Jurkat, Clone E6-1 (cell line): ENCODE results near the gene NKX2-3.

ENCODE experiments used
- DNase-seq: peaks from one replicate; pipeline ENCODE4 v3.0.0-alpha.2; 2011; ENCODE audit warnings: low read depth, low spot score
- H3K4me3 ChIP-seq: 2 replicates; pipeline ENCODE4 v1.5.1; 2011; ENCODE audit warnings: mild to moderate bottlenecking, low read length, control low read depth, moderate library complexity

Gene NKX2-3

GRCh38 chr10:99536338-99537085 lies 3.8 kb downstream of the NKX2-3 start:
- no peak overlapping the region for H3K4me3 ChIP-seq
- DNase-seq, result no peak

DNA sequence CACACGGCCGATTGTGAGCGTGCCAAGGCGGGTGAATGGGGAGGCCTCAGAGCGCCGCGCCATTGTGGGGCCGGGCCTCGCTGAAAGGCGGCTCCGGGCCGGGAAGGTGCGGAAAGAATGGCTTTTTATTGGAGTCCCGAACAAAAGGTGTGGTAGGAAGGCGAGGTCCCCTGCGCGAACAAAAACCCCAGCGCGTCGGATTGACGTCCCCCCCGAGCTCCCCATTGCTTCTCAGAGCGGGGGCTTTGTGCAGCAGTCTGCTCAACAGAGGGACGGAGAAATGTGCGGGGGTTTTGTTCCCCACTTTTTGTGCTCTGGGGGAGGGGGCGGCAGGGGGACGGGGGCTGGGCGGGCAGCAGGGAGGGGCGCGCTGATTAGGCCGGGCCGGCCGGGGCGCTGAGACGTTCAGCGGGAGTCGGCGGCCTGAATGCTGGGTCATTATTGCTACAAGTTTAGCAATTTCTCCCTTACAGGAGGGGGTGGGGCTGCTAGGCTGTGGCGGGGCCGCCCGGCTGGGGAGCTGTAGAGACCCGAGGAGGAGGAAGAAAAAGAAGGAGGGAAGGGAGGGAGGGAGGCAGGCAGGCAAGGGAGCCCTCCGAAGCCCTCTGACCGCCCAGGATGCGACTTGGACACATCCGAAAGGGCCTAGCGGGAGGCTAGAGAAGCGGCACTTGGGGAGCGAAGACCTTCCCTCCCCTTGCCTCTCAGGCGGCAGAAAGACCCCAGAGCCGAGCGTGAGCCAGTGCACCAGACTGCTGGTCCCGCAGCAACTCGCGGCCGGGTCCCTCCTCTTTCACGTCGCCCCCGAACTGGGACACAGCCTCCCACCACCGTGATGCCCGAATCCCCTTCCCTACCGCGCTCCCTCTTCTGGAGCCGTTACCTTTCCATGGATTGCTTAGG lies 4.6 kb downstream of the NKX2-3 start:
- H3K4me3 ChIP-seq, result no peak overlapping the region

GRCh38 chr10:99537989-99538917 lies 5.5 kb downstream of the NKX2-3 start:
- DNase-seq, result no peak
- H3K4me3 ChIP-seq, result no peak overlapping the region

More for the DNA sequence above, 4.6 kb downstream of the NKX2-3 start:
- no peak for DNase-seq

DNA sequence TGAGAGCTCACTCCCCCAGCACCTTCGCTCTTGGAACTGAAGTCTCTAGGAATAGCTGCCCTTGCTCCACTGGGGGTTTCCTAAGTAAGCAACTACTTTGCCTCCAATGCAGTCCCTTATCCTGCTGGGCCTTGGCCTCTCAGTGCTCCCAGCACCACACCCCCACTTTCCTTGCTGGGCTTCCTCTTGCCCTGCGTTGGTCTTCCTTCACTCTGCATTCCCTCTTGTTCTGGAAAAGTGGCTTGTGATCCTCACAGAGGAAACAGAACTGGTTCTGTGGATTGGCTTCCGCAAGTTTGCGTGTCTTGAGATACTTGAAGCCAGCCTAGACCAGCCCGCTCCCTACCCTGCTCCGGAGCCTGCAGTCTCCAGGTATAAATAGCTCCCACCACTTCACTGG lies 6.4 kb downstream of the NKX2-3 start:
- H3K4me3 ChIP-seq, result no peak overlapping the region
- no peak for DNase-seq

DNA sequence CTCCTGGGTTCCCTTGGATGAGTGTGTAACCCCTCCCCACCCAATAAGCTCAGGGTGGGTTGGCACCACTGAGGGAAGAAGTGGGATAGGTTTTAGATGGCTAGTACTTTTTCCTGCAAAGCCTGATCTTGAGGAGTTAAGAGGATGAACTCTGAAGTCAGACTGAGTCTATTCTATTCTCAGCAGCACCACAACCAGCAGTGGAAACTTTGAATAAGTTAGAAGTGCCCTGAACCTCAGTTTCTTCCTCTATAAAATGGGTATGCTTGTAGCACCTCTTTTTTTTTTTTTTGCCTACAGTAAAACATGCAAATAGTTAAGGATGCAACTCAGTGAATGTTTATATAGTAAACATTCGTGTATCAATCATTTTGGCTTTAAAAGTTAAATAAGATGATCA lies 7.1 kb downstream of the NKX2-3 start:
- no peak overlapping the region for H3K4me3 ChIP-seq
- no peak for DNase-seq

DNA sequence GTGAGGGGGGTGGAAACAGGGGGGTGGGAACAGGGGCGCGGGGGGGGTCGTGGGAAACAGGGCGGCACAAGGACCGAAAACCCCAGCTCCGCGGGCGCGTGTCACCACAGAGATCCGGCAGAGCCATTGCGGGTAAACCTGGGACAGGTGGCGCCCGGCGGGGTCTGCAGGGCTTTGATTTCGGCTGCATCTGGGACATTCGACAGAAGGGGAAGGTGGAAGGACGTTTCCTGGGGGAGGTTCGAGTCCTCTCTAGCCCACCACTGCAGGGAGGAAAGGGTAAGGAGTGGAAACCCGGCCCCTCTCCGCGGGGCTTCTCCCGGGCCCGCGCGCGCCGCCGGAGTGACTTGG lies 7.5 kb downstream of the NKX2-3 start:
- peak; percentile 42 for DNase-seq

DNA sequence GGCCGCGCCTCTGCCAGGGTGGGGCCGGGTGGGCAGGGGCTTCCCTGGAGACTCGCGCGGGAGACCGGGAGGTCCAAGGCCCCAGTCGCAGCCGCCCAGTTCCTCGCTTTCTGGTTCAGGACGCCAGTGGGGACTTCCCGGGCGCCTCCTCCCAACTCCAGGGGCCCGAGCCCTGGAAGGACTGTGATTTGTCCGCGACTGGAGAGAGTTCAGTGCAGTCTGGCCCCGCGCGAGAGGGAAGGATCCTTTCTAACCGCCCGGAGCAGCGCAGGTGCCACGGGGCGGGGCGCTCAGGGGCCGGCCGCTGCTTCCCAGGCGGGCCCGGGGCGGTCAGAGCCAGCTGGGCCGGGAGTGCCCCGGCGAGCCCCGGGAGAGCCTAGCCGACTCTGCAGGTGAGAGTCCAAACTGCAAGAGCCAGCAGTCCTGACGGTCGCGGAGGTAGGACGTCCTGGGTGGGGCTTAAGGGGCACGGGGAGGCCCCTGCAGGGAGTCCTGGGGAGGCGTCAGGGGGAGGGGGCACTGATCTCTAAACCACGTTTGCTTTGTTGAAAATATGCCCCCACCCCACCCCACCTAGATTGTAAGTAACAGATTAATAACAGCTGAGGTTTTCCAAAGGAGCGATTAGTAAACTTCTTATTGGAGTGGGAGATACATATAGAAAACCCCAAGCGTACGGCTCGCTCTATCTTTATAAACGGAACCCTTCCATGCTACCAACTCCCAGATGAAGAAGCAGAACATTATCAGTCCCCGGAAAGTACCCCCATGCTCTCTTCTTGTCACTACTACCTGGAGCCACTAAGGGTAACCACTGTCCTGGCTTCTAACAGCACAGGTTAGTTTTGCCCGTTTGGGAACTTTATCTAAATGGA lies 8.2 kb downstream of the NKX2-3 start:
- DNase-seq, result no peak

More for the DNA sequence above, 7.5 kb downstream of the NKX2-3 start:
- peak overlapping the region; percentile 43 for H3K4me3 ChIP-seq

DNA sequence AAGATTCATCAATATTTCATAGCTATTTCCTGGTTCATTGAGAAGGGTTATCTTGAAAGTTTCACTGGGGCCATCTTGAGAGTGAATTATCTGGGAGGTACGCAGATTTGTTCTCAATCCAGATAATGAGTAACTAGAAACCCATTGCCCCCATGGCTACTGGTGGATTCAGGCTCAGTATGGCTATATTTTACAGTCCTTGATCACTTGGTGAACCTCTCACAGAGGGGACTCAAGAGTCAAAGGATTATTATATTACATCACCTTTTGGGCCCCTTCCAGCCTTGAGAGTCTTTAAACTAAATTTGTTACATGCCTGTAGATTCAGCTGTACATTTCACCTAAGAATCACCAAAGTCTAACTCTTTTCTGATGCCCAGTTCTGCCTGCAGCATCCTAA lies 11.6 kb downstream of the NKX2-3 start:
- DNase-seq, result no peak
- no peak overlapping the region for H3K4me3 ChIP-seq

More for the DNA sequence above, 8.2 kb downstream of the NKX2-3 start:
- peak overlapping the region; percentile 43 for H3K4me3 ChIP-seq

- no peak overlapping the region for H3K4me3 ChIP-seq
- peak; percentile 28 for DNase-seq
Measured at GRCh38 chr10:99548041-99548530, 15.3 kb downstream of the NKX2-3 start.

GRCh38 chr10:99551158-99551557 lies 18.4 kb downstream of the NKX2-3 start:
- peak; percentile 44 for DNase-seq
- no peak overlapping the region for H3K4me3 ChIP-seq

DNA sequence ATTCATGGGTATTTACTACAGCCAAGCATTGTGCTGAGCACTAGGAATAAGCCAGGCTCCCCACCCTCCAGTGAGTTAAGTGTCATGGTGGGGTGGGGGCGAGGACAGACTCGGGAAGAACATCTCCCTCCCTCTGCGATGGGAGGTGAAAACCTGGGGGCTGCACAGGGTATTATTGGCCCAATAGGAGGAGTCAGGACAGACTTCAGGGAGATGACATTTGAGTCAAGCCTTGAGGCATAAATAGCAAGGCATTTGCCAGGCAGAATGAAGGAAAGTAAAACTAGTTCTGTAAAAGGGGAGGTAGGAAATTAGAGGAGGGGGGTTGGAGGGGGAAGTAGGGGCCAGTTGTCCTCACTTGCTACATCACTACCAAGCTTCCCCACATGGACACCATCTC lies 18.9 kb downstream of the NKX2-3 start:
- DNase-seq, result no peak
- H3K4me3 ChIP-seq, result no peak overlapping the region

GRCh38 chr10:99555371-99555770 lies 22.6 kb downstream of the NKX2-3 start:
- DNase-seq, result no peak
- no peak overlapping the region for H3K4me3 ChIP-seq

GRCh38 chr10:99555825-99556523 lies 23.2 kb downstream of the NKX2-3 start:
- no peak for DNase-seq
- no peak overlapping the region for H3K4me3 ChIP-seq

- H3K4me3 ChIP-seq, result no peak overlapping the region
- DNase-seq, result no peak
Measured at GRCh38 chr10:99557044-99557443, 24.3 kb downstream of the NKX2-3 start.

DNA sequence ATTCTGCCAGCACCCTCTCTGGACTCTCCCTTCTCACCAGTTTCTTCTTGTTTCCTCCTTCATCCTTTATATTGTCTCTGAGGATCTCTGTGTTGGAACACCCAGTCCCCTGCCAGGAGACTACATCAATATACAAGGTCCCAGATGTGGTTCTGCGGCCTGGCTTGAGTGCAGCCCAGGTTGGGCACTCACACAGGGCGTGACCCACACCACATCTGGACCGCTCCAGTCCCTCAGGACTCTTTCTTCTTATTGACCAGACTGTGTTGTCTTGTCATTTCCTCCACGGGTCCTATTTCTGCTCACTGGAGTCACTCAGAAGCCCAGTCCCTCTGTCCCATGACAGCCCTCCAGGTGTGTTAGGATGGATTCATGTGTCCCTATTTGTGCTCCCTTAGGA lies 26.0 kb downstream of the NKX2-3 start:
- no peak for DNase-seq
- H3K4me3 ChIP-seq, result no peak overlapping the region

DNA sequence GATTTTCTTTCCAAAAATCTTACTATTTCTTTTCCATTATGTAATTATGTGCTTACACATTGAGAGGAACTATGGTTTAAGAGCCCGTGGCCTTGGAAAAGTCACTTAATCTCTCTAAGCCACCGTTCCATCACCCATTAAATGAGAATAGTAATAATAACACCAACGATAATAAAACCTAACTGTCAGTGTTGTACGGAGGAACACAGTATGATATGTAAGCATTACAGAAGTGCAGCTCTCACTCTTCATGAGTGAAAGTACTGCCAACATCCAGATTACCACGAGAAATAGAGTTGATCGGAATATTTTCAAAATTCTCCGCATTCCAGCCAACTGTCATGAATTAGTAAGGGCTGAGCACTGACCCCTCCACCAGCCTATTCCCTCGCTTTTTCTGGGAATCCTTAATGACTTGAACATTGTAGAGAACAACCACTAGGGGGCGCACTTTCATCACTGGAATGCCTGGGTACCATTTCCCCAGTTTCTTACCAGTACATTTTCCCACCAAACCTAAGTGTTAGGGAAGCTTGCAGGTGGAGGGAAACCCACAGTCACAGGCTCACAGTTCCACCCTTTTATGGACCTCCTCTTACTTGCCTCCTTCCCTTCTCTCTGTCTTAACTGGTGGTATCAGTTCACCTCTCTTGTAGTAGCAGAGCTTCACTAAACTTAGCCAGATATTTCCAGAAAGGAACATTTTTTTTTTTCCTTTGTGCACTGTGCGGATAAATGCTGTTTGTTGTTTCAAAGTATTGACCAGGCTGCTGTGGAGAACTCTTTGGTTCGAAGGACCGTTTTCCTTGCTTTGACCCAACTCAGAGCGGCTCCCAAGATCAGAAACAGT lies 27.8 kb downstream of the NKX2-3 start:
- H3K4me3 ChIP-seq, result no peak overlapping the region
- peak; percentile 14 for DNase-seq

GRCh38 chr10:99562631-99563030 lies 29.9 kb downstream of the NKX2-3 start:
- no peak overlapping the region for H3K4me3 ChIP-seq
- DNase-seq, result no peak
